WTC11 (cell line): ENCODE results near the gene ZNF776.

Experiments
- CTCF ChIP-seq: fragments of 200-600 bp; IDR thresholded peaks from 2 replicates; pipeline ENCODE4 v1.8.0; 2022; ENCODE audit warnings: antibody characterized with exemption
- ELF4 ChIP-seq: sonication (generic); formaldehyde crosslinking; IDR thresholded peaks from 2 replicates; pipeline ENCODE4 v1.8.1; 2022; ENCODE audit warnings: low read depth, mild to moderate bottlenecking, moderate library complexity, missing genetic modification reagents
- USF1 ChIP-seq: sonication (generic); formaldehyde crosslinking; IDR thresholded peaks from 2 replicates; pipeline ENCODE4 v1.8.0; 2022; ENCODE audit warnings: mild to moderate bottlenecking, missing genetic modification reagents
- TF ChIP-seq, protein P1 (sequence below): sonication (generic); formaldehyde crosslinking; IDR thresholded peaks from 2 replicates; pipeline ENCODE4 v1.8.0; 2022; ENCODE audit warnings: missing genetic modification reagents

DNA sequence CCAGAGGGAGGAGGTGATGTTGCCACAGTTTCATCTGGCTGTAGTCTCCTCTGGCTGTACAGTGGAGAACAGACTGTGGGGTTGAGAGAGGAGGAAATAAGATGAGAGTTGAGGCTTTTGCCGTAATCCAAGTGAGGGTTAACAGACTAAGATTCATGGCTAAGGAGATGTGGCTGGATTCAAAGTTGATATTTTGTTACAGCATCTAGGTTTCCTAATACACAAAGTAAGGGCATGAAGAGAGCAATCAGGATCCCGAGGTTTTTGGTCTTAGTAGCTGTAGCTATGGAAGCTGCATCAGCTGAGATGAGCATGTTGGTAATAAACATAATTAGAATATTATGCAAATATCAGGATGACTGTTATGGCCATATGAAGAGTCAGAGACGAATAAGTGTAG, 1.4 kb downstream of the ZNF776 start:
- no peak for TF ChIP-seq CTCF
- no peak for TF ChIP-seq USF1 (CRISPR knock-in tag)
- no peak for TF ChIP-seq ELF4
- TF ChIP-seq, protein P1, sequence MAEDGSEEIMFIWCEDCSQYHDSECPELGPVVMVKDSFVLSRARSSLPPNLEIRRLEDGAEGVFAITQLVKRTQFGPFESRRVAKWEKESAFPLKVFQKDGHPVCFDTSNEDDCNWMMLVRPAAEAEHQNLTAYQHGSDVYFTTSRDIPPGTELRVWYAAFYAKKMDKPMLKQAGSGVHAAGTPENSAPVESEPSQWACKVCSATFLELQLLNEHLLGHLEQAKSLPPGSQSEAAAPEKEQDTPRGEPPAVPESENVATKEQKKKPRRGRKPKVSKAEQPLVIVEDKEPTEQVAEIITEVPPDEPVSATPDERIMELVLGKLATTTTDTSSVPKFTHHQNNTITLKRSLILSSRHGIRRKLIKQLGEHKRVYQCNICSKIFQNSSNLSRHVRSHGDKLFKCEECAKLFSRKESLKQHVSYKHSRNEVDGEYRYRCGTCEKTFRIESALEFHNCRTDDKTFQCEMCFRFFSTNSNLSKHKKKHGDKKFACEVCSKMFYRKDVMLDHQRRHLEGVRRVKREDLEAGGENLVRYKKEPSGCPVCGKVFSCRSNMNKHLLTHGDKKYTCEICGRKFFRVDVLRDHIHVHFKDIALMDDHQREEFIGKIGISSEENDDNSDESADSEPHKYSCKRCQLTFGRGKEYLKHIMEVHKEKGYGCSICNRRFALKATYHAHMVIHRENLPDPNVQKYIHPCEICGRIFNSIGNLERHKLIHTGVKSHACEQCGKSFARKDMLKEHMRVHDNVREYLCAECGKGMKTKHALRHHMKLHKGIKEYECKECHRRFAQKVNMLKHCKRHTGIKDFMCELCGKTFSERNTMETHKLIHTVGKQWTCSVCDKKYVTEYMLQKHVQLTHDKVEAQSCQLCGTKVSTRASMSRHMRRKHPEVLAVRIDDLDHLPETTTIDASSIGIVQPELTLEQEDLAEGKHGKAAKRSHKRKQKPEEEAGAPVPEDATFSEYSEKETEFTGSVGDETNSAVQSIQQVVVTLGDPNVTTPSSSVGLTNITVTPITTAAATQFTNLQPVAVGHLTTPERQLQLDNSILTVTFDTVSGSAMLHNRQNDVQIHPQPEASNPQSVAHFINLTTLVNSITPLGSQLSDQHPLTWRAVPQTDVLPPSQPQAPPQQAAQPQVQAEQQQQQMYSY, result no peak
